Measurements from ENCODE around the gene SLC6A6.

DNA sequence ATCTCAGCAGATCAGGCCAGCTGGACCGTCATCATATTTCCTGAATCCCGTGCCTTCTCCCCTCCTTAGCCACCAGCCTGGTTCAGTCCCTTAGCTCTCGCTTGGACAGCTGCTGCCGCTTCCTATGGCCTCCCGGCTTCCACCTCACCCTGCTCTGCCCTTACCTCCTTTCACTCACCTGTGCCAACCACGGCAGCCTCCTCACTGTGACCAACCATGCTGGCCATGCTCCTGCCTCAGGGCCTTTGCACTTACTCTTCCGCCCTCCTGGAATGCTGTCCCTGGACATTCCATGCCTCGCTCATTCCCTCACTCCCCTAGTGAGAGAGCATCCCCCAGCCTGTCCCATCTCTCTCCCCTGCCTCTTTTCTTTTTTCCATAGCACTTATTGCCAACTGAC, 118.6 kb downstream of the SLC6A6 start:
- TF ChIP-seq YY1 (IDR thresholded peaks at IDR 0.05; ENCODE audit: insufficient read depth, insufficient read length) (no peak), SUZ12 (IDR thresholded peaks at IDR 0.05; ENCODE audit: extremely low read depth, insufficient read depth, insufficient read length) (no peak)
